ENCODE data around the gene DNAJB13.
"Not testable (repeated sequence)": the region's sequence is repeated elsewhere in the genome, so short reads cannot be mapped to it uniquely, and the experiment has no call there.

DNAJB13 gene

GRCh38 chr11:73977856-73978519 is 27.2 kb downstream of the DNAJB13 start:
- Histone ChIP-seq H3K36me3 (ENCODE audit: control insufficient read depth in 2 of 2, insufficient read depth in 2 of 2, low read length in 2 of 2) (peaks cover 15 to 28% of the 10 kb centered on the region in 2 donors), H3K27me3 (ENCODE audit: control insufficient read depth in 1 of 2, insufficient read depth in 2 of 2, low read length in 2 of 2) (no peaks in the 10 kb centered on the region), H3K4me1 (ENCODE audit: control insufficient read depth, insufficient read depth, low read length) (peaks cover 27% of the 10 kb centered on the region), H3K9me3 (ENCODE audit: control insufficient read depth in 2 of 2, low read length in 2 of 2) (no peaks in the 10 kb centered on the region), H3K9ac (ENCODE audit: low read length in 2 of 2) (no peak overlapping the region), H3K27ac (ENCODE audit: low read length) (no peak overlapping the region), H3K4me3 (ENCODE audit: low read length in 2 of 2) (no peak overlapping the region)

GRCh38 chr11:73978576-73979086 is 27.8 kb downstream of the DNAJB13 start:
- Histone ChIP-seq H3K4me1 (ENCODE audit: control insufficient read depth, insufficient read depth, low read length) (peaks cover 30% of the 10 kb centered on the region), H3K36me3 (ENCODE audit: control insufficient read depth in 2 of 2, insufficient read depth in 2 of 2, low read length in 2 of 2) (peaks cover 15 to 28% of the 10 kb centered on the region in 2 donors), H3K9me3 (ENCODE audit: control insufficient read depth in 2 of 2, low read length in 2 of 2) (no peaks in the 10 kb centered on the region), H3K9ac (ENCODE audit: low read length in 2 of 2) (no peak overlapping the region), H3K4me3 (ENCODE audit: low read length in 2 of 2) (no peak overlapping the region), H3K27me3 (ENCODE audit: control insufficient read depth in 1 of 2, insufficient read depth in 2 of 2, low read length in 2 of 2) (no peaks in the 10 kb centered on the region), H3K27ac (ENCODE audit: low read length) (no peak overlapping the region)

GRCh38 chr11:73980001-73980961 is 29.5 kb downstream of the DNAJB13 start:
- Histone ChIP-seq H3K9ac (ENCODE audit: low read length in 2 of 2) (no peak overlapping the region), H3K27ac (ENCODE audit: low read length) (peak overlapping the region; percentile 94), H3K36me3 (ENCODE audit: control insufficient read depth in 2 of 2, insufficient read depth in 2 of 2, low read length in 2 of 2) (peaks cover 15 to 21% of the 10 kb centered on the region in 2 donors), H3K27me3 (ENCODE audit: control insufficient read depth in 1 of 2, insufficient read depth in 2 of 2, low read length in 2 of 2) (no peaks in the 10 kb centered on the region), H3K4me3 (ENCODE audit: low read length in 2 of 2) (peak overlapping the region in 1 of 2 donors; percentile 8), H3K9me3 (ENCODE audit: control insufficient read depth in 2 of 2, low read length in 2 of 2) (no peaks in the 10 kb centered on the region), H3K4me1 (ENCODE audit: control insufficient read depth, insufficient read depth, low read length) (peaks cover 30% of the 10 kb centered on the region)

GRCh38 chr11:73981051-73981805 is 30.4 kb downstream of the DNAJB13 start:
- no peaks in the 10 kb centered on the region for H3K27me3 ChIP-seq (ENCODE audit: control insufficient read depth in 1 of 2, insufficient read depth in 2 of 2, low read length in 2 of 2)
- peak overlapping the region in 1 of 2 donors; percentile 97 for H3K4me3 ChIP-seq (ENCODE audit: low read length in 2 of 2)
- peak overlapping the region in 1 of 2 donors; percentile 67 for H3K9ac ChIP-seq (ENCODE audit: low read length in 2 of 2)
- peaks cover 30% of the 10 kb centered on the region for H3K4me1 ChIP-seq (ENCODE audit: control insufficient read depth, insufficient read depth, low read length)
- H3K9me3 ChIP-seq (ENCODE audit: control insufficient read depth in 2 of 2, low read length in 2 of 2), result no peaks in the 10 kb centered on the region
- H3K36me3 ChIP-seq (ENCODE audit: control insufficient read depth in 2 of 2, insufficient read depth in 2 of 2, low read length in 2 of 2), result peaks cover 15 to 18% of the 10 kb centered on the region in 2 donors
- peak overlapping the region; percentile 94 for H3K27ac ChIP-seq (ENCODE audit: low read length)

GRCh38 chr11:73982595-73982989 is 31.8 kb downstream of the DNAJB13 start, which contains the start of gene UCP2:
TSS of gene UCP2 (minus strand) at chr11:73982843. CDS start at chr11:73978378, 4,465 bp downstream.
- Histone ChIP-seq H3K27me3 (ENCODE audit: control insufficient read depth in 1 of 2, insufficient read depth in 2 of 2, low read length in 2 of 2) (no peaks in the 10 kb centered on the region), H3K9me3 (ENCODE audit: control insufficient read depth in 2 of 2, low read length in 2 of 2) (no peaks in the 10 kb centered on the region), H3K9ac (ENCODE audit: low read length in 2 of 2) (peak within 1 kb of the TSS; percentile 67 to 94), H3K27ac (ENCODE audit: low read length) (peak within 1 kb of the TSS; percentile 94), H3K4me1 (ENCODE audit: control insufficient read depth, insufficient read depth, low read length) (peaks cover 30% of the 10 kb centered on the region), H3K36me3 (ENCODE audit: control insufficient read depth in 2 of 2, insufficient read depth in 2 of 2, low read length in 2 of 2) (peaks cover 8 to 10% of the 10 kb centered on the region in 2 donors), H3K4me3 (ENCODE audit: low read length in 2 of 2) (peak within 1 kb of the TSS; percentile 74 to 97)

GRCh38 chr11:73982990-73983740 is 32.3 kb downstream of the DNAJB13 start:
- Histone ChIP-seq H3K4me3 (ENCODE audit: low read length in 2 of 2) (peak overlapping the region; percentile 74 to 97), H3K4me1 (ENCODE audit: control insufficient read depth, insufficient read depth, low read length) (peaks cover 30% of the 10 kb centered on the region)

GRCh38 chr11:73983741-73984538 is 33.1 kb downstream of the DNAJB13 start:
- Histone ChIP-seq H3K4me3 (ENCODE audit: low read length in 2 of 2) (peak overlapping the region; percentile 74 to 97), H3K36me3 (ENCODE audit: control insufficient read depth in 2 of 2, insufficient read depth in 2 of 2, low read length in 2 of 2) (peaks cover 0 to 4% of the 10 kb centered on the region in 2 donors), H3K9me3 (ENCODE audit: control insufficient read depth in 2 of 2, low read length in 2 of 2) (no peaks in the 10 kb centered on the region), H3K9ac (ENCODE audit: low read length in 2 of 2) (peak overlapping the region; percentile 67 to 94), H3K4me1 (ENCODE audit: control insufficient read depth, insufficient read depth, low read length) (peaks cover 30% of the 10 kb centered on the region), H3K27ac (ENCODE audit: low read length) (peak overlapping the region; percentile 94), H3K27me3 (ENCODE audit: control insufficient read depth in 1 of 2, insufficient read depth in 2 of 2, low read length in 2 of 2) (no peaks in the 10 kb centered on the region)

More at GRCh38 chr11:73982990-73983740, 32.3 kb downstream of the DNAJB13 start:
- Histone ChIP-seq H3K36me3 (ENCODE audit: control insufficient read depth in 2 of 2, insufficient read depth in 2 of 2, low read length in 2 of 2) (peaks cover 4 to 5% of the 10 kb centered on the region in 2 donors), H3K27me3 (ENCODE audit: control insufficient read depth in 1 of 2, insufficient read depth in 2 of 2, low read length in 2 of 2) (no peaks in the 10 kb centered on the region), H3K9ac (ENCODE audit: low read length in 2 of 2) (peak overlapping the region; percentile 67 to 94), H3K27ac (ENCODE audit: low read length) (peak overlapping the region; percentile 94), H3K9me3 (ENCODE audit: control insufficient read depth in 2 of 2, low read length in 2 of 2) (no peaks in the 10 kb centered on the region)

GRCh38 chr11:73985661-73986060 is 34.8 kb downstream of the DNAJB13 start:
- not testable (repeated sequence) for H3K9ac ChIP-seq (ENCODE audit: low read length in 2 of 2); H3K27ac ChIP-seq (ENCODE audit: low read length); H3K9me3 ChIP-seq (ENCODE audit: control insufficient read depth in 2 of 2, low read length in 2 of 2); H3K27me3 ChIP-seq (ENCODE audit: control insufficient read depth in 1 of 2, insufficient read depth in 2 of 2, low read length in 2 of 2); H3K4me3 ChIP-seq (ENCODE audit: low read length in 2 of 2); H3K36me3 ChIP-seq (ENCODE audit: control insufficient read depth in 2 of 2, insufficient read depth in 2 of 2, low read length in 2 of 2)
- H3K4me1 ChIP-seq (ENCODE audit: control insufficient read depth, insufficient read depth, low read length), result peaks cover 27% of the 10 kb centered on the region

- H3K36me3 ChIP-seq (ENCODE audit: control insufficient read depth in 2 of 2, insufficient read depth in 2 of 2, low read length in 2 of 2), result no peaks in the 10 kb centered on the region
- H3K4me3 ChIP-seq (ENCODE audit: low read length in 2 of 2), result no peak overlapping the region
- H3K9ac ChIP-seq (ENCODE audit: low read length in 2 of 2), result no peak overlapping the region
- no peaks in the 10 kb centered on the region for H3K9me3 ChIP-seq (ENCODE audit: control insufficient read depth in 2 of 2, low read length in 2 of 2)
- H3K27ac ChIP-seq (ENCODE audit: low read length), result no peak overlapping the region
- H3K4me1 ChIP-seq (ENCODE audit: control insufficient read depth, insufficient read depth, low read length), result peaks cover 9% of the 10 kb centered on the region
- no peaks in the 10 kb centered on the region for H3K27me3 ChIP-seq (ENCODE audit: control insufficient read depth in 1 of 2, insufficient read depth in 2 of 2, low read length in 2 of 2)
These were observed 37.4 kb downstream of the DNAJB13 start for GRCh38 chr11:73988227-73988626.
